ENCODE measurements around the gene DCDC2B. TPM values are rescaled to one million over a fixed set of nuclear protein-coding genes. Genes with fewer than 3 reads are reported as not detected.

The DCDC2B gene
- total RNA-seq, 1 experiment from 2014 or later = not detected

DNA sequence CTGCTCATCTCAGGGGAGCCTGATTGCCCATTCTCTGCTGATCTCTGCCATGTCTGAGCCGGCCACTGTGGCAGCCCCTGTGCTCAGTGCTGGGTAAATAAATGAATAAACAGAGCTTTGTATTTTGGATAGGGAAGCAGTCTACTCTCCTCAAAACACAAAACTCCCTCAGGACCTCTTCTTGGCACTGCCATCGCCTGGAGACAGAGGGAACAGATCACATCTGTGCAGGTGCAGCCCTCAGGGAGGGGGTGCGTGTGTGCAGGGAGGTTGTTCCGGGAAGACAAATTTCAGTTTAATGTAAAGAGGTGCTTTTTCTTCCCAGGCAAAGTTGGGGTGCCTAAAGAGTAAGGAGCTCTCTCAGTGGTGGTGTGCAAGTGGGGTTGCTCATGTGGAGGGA is 30.4 kb downstream of the DCDC2B start:
- Mint-ChIP-seq H3K27me3 (ENCODE audit: low read depth) (peaks cover 4% of the 10 kb centered on the region), H3K36me3 (ENCODE audit: insufficient read depth in 1 of 3, low read depth in 3 of 3) (peaks cover 0 to 14% (median 2%) of the 10 kb centered on the region in 3 experiments; a peak in 2 of 7 replicates), H3K4me1 (peaks cover 21 to 23% of the 10 kb centered on the region in 2 experiments), H3K9me3 (no peaks in the 10 kb centered on the region), H3K4me3 (peak overlapping the region; percentile 82 to 92), H3K27ac (peak overlapping the region in 1 of 3 experiments; percentile 95; a peak in 2 of 7 replicates)
- no peaks in the 10 kb centered on the region for H3K79me1 ChIP-seq (ENCODE audit: insufficient read depth, low read depth, low read length, poor library complexity, severe bottlenecking)
- no peak for DNase-seq
- no CpG with 5 or more reads among the region's 4 CpGs for WGBS (ENCODE audit: extremely low coverage, insufficient read length, low lambda C conversion rate)
- no peaks in the 10 kb centered on the region for H4K20me1 ChIP-seq (ENCODE audit: control insufficient read depth, insufficient read depth, insufficient read length)
- no peaks in the 10 kb centered on the region; the same call in 1 of the 2 replicates for H3K4me1 ChIP-seq (ENCODE audit: insufficient read depth, low read length)
- H3K4me2 ChIP-seq (ENCODE audit: insufficient read depth, insufficient read length, low read length) = peak overlapping the region; percentile 75
- H3K27me3 ChIP-seq (ENCODE audit: insufficient read depth, low read length) = no peaks in the 10 kb centered on the region
- no peak overlapping the region for H3K23ac ChIP-seq (ENCODE audit: insufficient read length, low read depth, low read length)
- H3K56ac ChIP-seq (ENCODE audit: insufficient read length, low read depth, low read length) = no peak overlapping the region
- H4K91ac ChIP-seq (ENCODE audit: insufficient read length, low read depth, low read length) = no peak overlapping the region
- H3K27ac ChIP-seq (ENCODE audit: insufficient read length, low read depth, low read length) = no peak overlapping the region
- no peak overlapping the region for H4K8ac ChIP-seq (replicated peaks; ENCODE audit: insufficient read length, low read depth, low read length)
- no peak overlapping the region for H2BK20ac ChIP-seq (ENCODE audit: low read depth, low read length, poor library complexity, severe bottlenecking)
- H2BK120ac ChIP-seq (ENCODE audit: low read depth, low read length, poor library complexity, severe bottlenecking) = no peak overlapping the region
- H3K23me2 ChIP-seq (ENCODE audit: insufficient read length, low read depth, low read length, poor library complexity, severe bottlenecking) = peaks cover 17% of the 10 kb centered on the region
- no peak overlapping the region for H2AFZ ChIP-seq (ENCODE audit: low read length)
- no peaks in the 10 kb centered on the region for H3K9me3 ChIP-seq (ENCODE audit: control insufficient read depth, low read depth, low read length)
- no peaks in the 10 kb centered on the region for H3K79me2 ChIP-seq (ENCODE audit: insufficient read depth, low read length)
- H2BK5ac ChIP-seq (ENCODE audit: insufficient read length, low read length) = no peak overlapping the region
- no peak overlapping the region for H3K4ac ChIP-seq (ENCODE audit: low read depth, low read length)
- TF ChIP-seq, protein P1, sequence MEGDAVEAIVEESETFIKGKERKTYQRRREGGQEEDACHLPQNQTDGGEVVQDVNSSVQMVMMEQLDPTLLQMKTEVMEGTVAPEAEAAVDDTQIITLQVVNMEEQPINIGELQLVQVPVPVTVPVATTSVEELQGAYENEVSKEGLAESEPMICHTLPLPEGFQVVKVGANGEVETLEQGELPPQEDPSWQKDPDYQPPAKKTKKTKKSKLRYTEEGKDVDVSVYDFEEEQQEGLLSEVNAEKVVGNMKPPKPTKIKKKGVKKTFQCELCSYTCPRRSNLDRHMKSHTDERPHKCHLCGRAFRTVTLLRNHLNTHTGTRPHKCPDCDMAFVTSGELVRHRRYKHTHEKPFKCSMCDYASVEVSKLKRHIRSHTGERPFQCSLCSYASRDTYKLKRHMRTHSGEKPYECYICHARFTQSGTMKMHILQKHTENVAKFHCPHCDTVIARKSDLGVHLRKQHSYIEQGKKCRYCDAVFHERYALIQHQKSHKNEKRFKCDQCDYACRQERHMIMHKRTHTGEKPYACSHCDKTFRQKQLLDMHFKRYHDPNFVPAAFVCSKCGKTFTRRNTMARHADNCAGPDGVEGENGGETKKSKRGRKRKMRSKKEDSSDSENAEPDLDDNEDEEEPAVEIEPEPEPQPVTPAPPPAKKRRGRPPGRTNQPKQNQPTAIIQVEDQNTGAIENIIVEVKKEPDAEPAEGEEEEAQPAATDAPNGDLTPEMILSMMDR (conservative IDR thresholded peaks at IDR 0.05) = no peak
- no peak overlapping the region for H2BK12ac ChIP-seq (ENCODE audit: insufficient read length, low read depth, low read length)
- H3K18ac ChIP-seq (ENCODE audit: insufficient read length, low read depth, low read length) = no peak overlapping the region
- no peak overlapping the region for H4K5ac ChIP-seq (ENCODE audit: insufficient read length, low read depth, low read length)
- H2BK15ac ChIP-seq (ENCODE audit: low read depth, low read length) = no peak overlapping the region
- no peak overlapping the region for H3K14ac ChIP-seq (ENCODE audit: insufficient read depth, low read length)
- H3K9ac ChIP-seq (ENCODE audit: extremely low read depth, insufficient read length, low read length) = peak overlapping the region; percentile 46
- no peak overlapping the region for H2AK5ac ChIP-seq (ENCODE audit: insufficient read length, low read length)
- H3T11ph ChIP-seq (ENCODE audit: low read length) = no peak overlapping the region
